ENCODE data around the gene RIN3.

The RIN3 gene

DNA sequence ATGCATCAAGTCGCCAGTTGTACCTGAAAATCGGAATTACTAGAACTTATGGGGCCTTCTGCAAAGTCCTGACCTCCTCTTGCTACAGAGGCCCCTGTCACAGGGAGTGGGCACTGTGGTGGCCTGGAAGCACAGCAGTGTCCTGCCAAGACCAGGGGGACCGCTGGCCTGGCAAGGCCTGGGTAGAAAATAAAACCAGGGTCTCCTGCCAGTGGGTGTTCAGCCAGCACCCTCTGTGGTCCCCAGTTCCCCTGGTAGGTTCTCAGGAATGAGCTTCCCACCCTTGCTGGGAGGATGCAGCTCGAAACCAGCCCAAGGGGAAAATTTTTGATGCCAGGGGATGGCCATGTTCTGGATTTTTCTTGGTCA, 43.9 kb downstream of the RIN3 start:
- TF ChIP-seq BHLHE40 (IDR thresholded peaks at IDR 0.05; ENCODE audit: borderline replicate concordance) = no peak
- TF ChIP-seq L3MBTL2 (conservative IDR thresholded peaks at IDR 0.05) = no peak
- no peak for TF ChIP-seq ZNF384 (IDR thresholded peaks at IDR 0.05)
- no peak for TF ChIP-seq SUZ12 (IDR thresholded peaks at IDR 0.05)
- no peak for TF ChIP-seq FOXK2 (IDR thresholded peaks at IDR 0.05)
- TF ChIP-seq TARDBP (IDR thresholded peaks at IDR 0.05) = no peak
- TF ChIP-seq FOXA1 (IDR thresholded peaks at IDR 0.05) = no peak
- TF ChIP-seq FOXM1 (IDR thresholded peaks at IDR 0.05; ENCODE audit: borderline replicate concordance) = no peak
- TF ChIP-seq, protein P1, sequence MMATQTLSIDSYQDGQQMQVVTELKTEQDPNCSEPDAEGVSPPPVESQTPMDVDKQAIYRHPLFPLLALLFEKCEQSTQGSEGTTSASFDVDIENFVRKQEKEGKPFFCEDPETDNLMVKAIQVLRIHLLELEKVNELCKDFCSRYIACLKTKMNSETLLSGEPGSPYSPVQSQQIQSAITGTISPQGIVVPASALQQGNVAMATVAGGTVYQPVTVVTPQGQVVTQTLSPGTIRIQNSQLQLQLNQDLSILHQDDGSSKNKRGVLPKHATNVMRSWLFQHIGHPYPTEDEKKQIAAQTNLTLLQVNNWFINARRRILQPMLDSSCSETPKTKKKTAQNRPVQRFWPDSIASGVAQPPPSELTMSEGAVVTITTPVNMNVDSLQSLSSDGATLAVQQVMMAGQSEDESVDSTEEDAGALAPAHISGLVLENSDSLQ (IDR thresholded peaks at IDR 0.05) = no peak
- TF ChIP-seq SP1 (IDR thresholded peaks at IDR 0.05) = no peak
- no peak for TF ChIP-seq NFRKB (IDR thresholded peaks at IDR 0.05)
- no peak for TF ChIP-seq LEF1 (IDR thresholded peaks at IDR 0.05; ENCODE audit: borderline replicate concordance)
- TF ChIP-seq CTBP1 (IDR thresholded peaks at IDR 0.05; ENCODE audit: borderline replicate concordance) = no peak
- TF ChIP-seq HDGF (IDR thresholded peaks at IDR 0.05; ENCODE audit: borderline replicate concordance) = no peak
- TF ChIP-seq ARNT (IDR thresholded peaks at IDR 0.05) = no peak
- TF ChIP-seq ELF4 (IDR thresholded peaks at IDR 0.05) = no peak
- ChIA-PET CTCF (interaction anchor here (0.6 kb wide), 1 partner anchor 373 kb away, joined by 3 read pairs; no protein-coding TSS in a partner anchor), POLR2A (no interaction called here)
- DNase-seq (ENCODE audit: extremely low spot score) = no peak

- TF ChIP-seq NFRKB (IDR thresholded peaks at IDR 0.05) (no peak), SUZ12 (IDR thresholded peaks at IDR 0.05) (no peak), FOXA1 (IDR thresholded peaks at IDR 0.05) (no peak), SP1 (IDR thresholded peaks at IDR 0.05) (no peak)
- CTCF ChIA-PET = interaction anchor here (0.5 to 0.6 kb wide), 2 partner anchors 374 to 732 kb away, joined by 3 read pairs; no protein-coding TSS in a partner anchor
- DNase-seq (ENCODE audit: extremely low spot score) = no peak
- POLR2A ChIA-PET = no interaction called here
Observed at GRCh38 chr14:92558319-92558718, 44.7 kb downstream of the RIN3 start.

DNA sequence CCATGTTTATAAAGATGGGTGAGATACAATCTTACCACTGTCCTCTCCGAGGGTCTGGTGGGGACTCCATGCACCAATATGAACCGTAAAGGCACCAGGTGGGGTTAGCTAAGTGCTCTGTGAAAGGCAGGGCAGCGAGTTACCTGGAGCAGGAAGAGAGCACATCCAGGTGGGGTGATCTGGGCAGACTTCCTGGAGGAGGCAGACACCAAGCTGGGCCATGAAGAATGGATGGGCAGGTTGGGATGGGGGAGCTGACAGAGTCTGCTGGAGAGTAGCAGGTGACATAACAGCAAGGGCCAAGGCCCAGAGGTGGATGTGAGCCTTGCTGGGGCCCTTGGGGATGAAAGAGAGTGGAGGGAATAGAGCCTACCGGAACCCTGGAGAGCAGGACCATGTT, 45.9 kb downstream of the RIN3 start:
- TF ChIP-seq NFRKB (IDR thresholded peaks at IDR 0.05) (no peak), SP1 (IDR thresholded peaks at IDR 0.05) (no peak), HDGF (IDR thresholded peaks at IDR 0.05; ENCODE audit: borderline replicate concordance) (no peak), ARNT (IDR thresholded peaks at IDR 0.05) (no peak), ZNF384 (IDR thresholded peaks at IDR 0.05) (no peak)
- CTCF ChIA-PET = no interaction called here
- no peak for DNase-seq (ENCODE audit: extremely low spot score)
- POLR2A ChIA-PET = no interaction called here

DNA sequence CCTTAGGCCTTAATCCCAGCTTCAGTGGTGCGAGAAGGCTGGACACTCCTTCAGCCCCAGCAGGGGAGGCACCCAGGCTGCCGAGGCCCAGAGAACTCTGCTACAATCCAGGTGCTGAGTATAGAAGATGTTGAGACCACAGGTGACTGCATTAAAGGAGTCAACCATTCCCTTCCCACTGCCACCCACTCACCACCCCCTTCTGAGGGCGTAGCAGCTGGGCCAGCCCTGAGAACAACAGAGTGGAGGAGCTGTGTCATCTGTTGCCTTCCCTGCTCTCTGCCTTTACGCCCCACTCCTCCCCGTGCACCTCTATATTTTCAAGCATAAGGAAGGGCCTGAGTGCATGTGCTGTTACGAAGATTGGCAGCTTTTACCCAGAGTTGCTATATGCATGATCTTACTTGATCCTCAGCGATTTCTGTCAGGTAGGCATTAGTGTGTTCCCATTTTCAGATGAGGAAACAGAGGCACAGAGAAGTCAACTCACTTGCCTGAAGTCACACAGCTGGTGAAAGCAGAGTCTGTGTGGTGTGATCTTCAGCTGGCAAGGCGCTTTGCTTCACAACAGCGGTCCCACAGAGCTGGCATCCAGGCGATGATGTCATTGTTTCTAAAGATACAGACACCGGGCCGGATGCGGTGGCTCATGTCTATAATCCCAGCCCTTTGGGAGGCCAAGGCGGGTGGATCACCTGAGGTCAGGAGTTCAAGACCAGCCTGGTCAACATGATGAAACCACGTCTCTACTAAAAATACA, 46.7 kb downstream of the RIN3 start:
- DNase-seq (ENCODE audit: extremely low spot score) = no peak
- CTCF ChIA-PET = no interaction called here

DNA sequence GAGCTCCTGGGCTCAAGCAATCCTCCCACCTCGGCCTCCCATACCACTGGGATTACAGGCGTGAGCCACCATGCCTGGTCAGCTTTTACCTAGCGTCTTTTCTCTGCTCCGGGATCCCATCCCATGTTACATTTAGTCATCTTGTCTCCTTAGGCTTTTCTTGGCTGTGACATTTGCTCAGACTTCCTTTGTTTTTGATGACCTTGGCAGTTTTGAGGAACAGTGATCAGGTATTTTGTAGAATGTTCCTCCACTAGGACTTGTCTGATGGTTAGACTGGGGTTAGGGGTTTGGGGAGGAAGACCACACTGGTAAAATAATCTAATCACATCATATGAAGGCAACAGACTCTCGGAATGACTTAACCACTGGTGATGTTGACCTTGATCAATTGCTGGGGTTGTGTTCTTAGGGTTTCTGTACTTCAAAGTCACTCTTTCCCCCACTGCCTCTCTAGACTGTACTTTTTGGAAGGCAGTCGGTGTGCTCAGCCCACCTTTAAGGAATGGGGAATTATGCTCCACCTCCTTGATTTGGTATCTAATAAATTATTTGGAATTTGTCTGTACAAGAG, 48.4 kb downstream of the RIN3 start:
- TF ChIP-seq L3MBTL2 (conservative IDR thresholded peaks at IDR 0.05) = no peak
- no peak for TF ChIP-seq ARNT (IDR thresholded peaks at IDR 0.05)
- TF ChIP-seq ZNF384 (IDR thresholded peaks at IDR 0.05) = no peak
- TF ChIP-seq, protein P1 (IDR thresholded peaks at IDR 0.05) = no peak
- no peak for TF ChIP-seq SUZ12 (IDR thresholded peaks at IDR 0.05)
- no peak for TF ChIP-seq LEF1 (IDR thresholded peaks at IDR 0.05; ENCODE audit: borderline replicate concordance)
- no peak for DNase-seq (ENCODE audit: extremely low spot score)
- ChIA-PET CTCF (interaction anchor here (0.6 kb wide), 1 partner anchor 455 kb away, joined by 3 read pairs; the partner anchor contains the start of gene ATXN3), POLR2A (no interaction called here)

More for the DNA sequence above, 46.7 kb downstream of the RIN3 start:
- no peak for TF ChIP-seq FOXA1 (IDR thresholded peaks at IDR 0.05)
- no peak for TF ChIP-seq BHLHE40 (IDR thresholded peaks at IDR 0.05; ENCODE audit: borderline replicate concordance)
- TF ChIP-seq, protein P1 (IDR thresholded peaks at IDR 0.05) = no peak
- no peak for TF ChIP-seq SP1 (IDR thresholded peaks at IDR 0.05)
- TF ChIP-seq ELF4 (IDR thresholded peaks at IDR 0.05) = no peak
- no peak for TF ChIP-seq CTBP1 (IDR thresholded peaks at IDR 0.05; ENCODE audit: borderline replicate concordance)
- no peak for TF ChIP-seq LEF1 (IDR thresholded peaks at IDR 0.05; ENCODE audit: borderline replicate concordance)
- TF ChIP-seq SUZ12 (IDR thresholded peaks at IDR 0.05) = no peak
- TF ChIP-seq NFRKB (IDR thresholded peaks at IDR 0.05) = no peak
- POLR2A ChIA-PET = no interaction called here

DNA sequence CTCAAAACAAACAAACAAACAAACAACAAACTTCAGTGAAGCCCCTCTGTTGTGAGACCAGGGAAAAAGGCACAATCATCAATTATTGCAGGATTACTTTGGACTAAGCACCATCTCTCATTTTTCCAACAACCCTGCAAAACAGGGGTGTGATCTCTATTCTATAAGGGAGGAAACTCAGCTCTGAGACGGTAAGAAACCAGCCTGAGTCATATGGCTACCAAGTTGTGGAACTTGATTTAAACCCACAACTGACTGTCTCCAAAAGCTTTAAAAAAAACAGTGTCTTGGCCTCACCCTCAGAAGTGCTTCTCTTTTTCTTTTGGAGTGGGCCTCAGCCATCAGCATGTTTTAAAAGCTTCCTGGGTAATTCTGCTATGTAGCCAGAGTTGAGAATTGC, 49.8 kb downstream of the RIN3 start:
- POLR2A ChIA-PET = no interaction called here

More for the DNA sequence above, 49.8 kb downstream of the RIN3 start:
- TF ChIP-seq SUZ12 (IDR thresholded peaks at IDR 0.05) (no peak), NFRKB (IDR thresholded peaks at IDR 0.05) (no peak), SP1 (IDR thresholded peaks at IDR 0.05) (no peak), FOXA1 (IDR thresholded peaks at IDR 0.05) (no peak), LEF1 (IDR thresholded peaks at IDR 0.05; ENCODE audit: borderline replicate concordance) (no peak), ARNT (IDR thresholded peaks at IDR 0.05) (no peak), CTBP1 (IDR thresholded peaks at IDR 0.05; ENCODE audit: borderline replicate concordance) (no peak), ZNF384 (IDR thresholded peaks at IDR 0.05) (no peak), FOXK2 (IDR thresholded peaks at IDR 0.05) (no peak), ELF4 (IDR thresholded peaks at IDR 0.05) (no peak), TARDBP (IDR thresholded peaks at IDR 0.05) (no peak), L3MBTL2 (conservative IDR thresholded peaks at IDR 0.05) (no peak), BHLHE40 (IDR thresholded peaks at IDR 0.05; ENCODE audit: borderline replicate concordance) (no peak), FOXM1 (IDR thresholded peaks at IDR 0.05; ENCODE audit: borderline replicate concordance) (no peak)
- TF ChIP-seq, protein P1 (IDR thresholded peaks at IDR 0.05) = no peak
- CTCF ChIA-PET = interaction anchor here (1.5 kb wide), 1 partner anchor 10 kb away, joined by 5 read pairs; no protein-coding TSS in a partner anchor
- DNase-seq (ENCODE audit: extremely low spot score) = no peak
